C4-2B (cell line): Measurements from ENCODE around the gene HDAC4.

ENCODE experiments used
- H3K27ac ChIP-seq: fragments of 450-650 bp; 2 replicates; pipeline ENCODE4 v1.5.1; 2017
- CTCF ChIP-seq: fragments of 450-650 bp; conservative IDR thresholded peaks from 2 replicates; pipeline ENCODE4 v1.5.1; 2017; ENCODE audit warnings: mild to moderate bottlenecking
- ZFX ChIP-seq: fragments of 450-650 bp; IDR thresholded peaks from 2 replicates; pipeline ENCODE4 v1.6.1; 2017

The HDAC4 gene

GRCh38 chr2:239306274-239307220 lies 94.3 kb downstream of the HDAC4 start:
- TF ChIP-seq ZFX: no peak
- no peak overlapping the region; the same call in 1 of the 2 replicates for H3K27ac ChIP-seq

GRCh38 chr2:239305771-239306170 lies 95.0 kb downstream of the HDAC4 start:
- H3K27ac ChIP-seq: no peak overlapping the region; the same call in 1 of the 2 replicates
- no peak for TF ChIP-seq ZFX
- no peak for TF ChIP-seq CTCF

GRCh38 chr2:239305222-239305575 lies 95.6 kb downstream of the HDAC4 start:
- peak overlapping the region; percentile 75 for H3K27ac ChIP-seq
- TF ChIP-seq CTCF (no peak), ZFX (no peak)

GRCh38 chr2:239304533-239305221 lies 96.1 kb downstream of the HDAC4 start:
- no peak for TF ChIP-seq ZFX
- H3K27ac ChIP-seq: peak overlapping the region; percentile 75

GRCh38 chr2:239303711-239304532 lies 96.9 kb downstream of the HDAC4 start:
- TF ChIP-seq ZFX: peak; percentile 33; the same call in 1 of the 2 replicates
- TF ChIP-seq CTCF: no peak
- H3K27ac ChIP-seq: peak overlapping the region; percentile 75

- TF ChIP-seq ZFX (no peak), CTCF (no peak)
- peak overlapping the region; percentile 75 for H3K27ac ChIP-seq
Observed at GRCh38 chr2:239302808-239303557, 97.8 kb downstream of the HDAC4 start.

GRCh38 chr2:239302083-239302807 lies 98.6 kb downstream of the HDAC4 start:
- H3K27ac ChIP-seq: peak overlapping the region; percentile 75; the same call in 1 of the 2 replicates

More at GRCh38 chr2:239302083-239302807, 98.6 kb downstream of the HDAC4 start:
- TF ChIP-seq CTCF (no peak), ZFX (no peak)
